Activated T-helper 17 cell treated with anti-CD3 and anti-CD28 coated beads, Interleukin-2, amount 50 U/mL, for 72 hours (primary cell): ENCODE data around the gene RRP8. TPM values are rescaled to one million over a fixed set of nuclear protein-coding genes. Genes with fewer than 3 reads are reported as not detected.

Source experiments
- ATAC-seq: fragments of 150-1000 bp; cut with Tn5 transposase; replicated peaks from 2 replicates; pipeline ENCODE4 v1.10.0; 2021; ENCODE audit warnings: mild to moderate bottlenecking, moderate library complexity
- H3K27ac Mint-ChIP-seq: one replicate; pipeline ENCODE4 v1.8.0; 2022; ENCODE audit warnings: mixed read lengths
- H3K27me3 Mint-ChIP-seq: one replicate; pipeline ENCODE4 v1.8.0; 2022; ENCODE audit warnings: mixed read lengths
- H3K36me3 Mint-ChIP-seq: one replicate; pipeline ENCODE4 v1.8.0; 2022; ENCODE audit warnings: low read depth, mild to moderate bottlenecking, mixed read lengths
- H3K4me1 Mint-ChIP-seq: one replicate; pipeline ENCODE4 v1.8.0; 2022; ENCODE audit warnings: mixed read lengths
- H3K4me3 Mint-ChIP-seq: one replicate; pipeline ENCODE4 v1.8.0; 2022; ENCODE audit warnings: mild to moderate bottlenecking, mixed read lengths
- H3K9me3 Mint-ChIP-seq: one replicate; pipeline ENCODE4 v1.8.0; 2022; ENCODE audit warnings: mixed read lengths
- total RNA-seq, 2 donors: library from RNA; stranded (reverse); gene quantifications; one replicate each; pipeline ENCODE4 v1.2.3, GENCODE V29; 2022

Gene RRP8
- total RNA-seq, 2 donors from 2014 or later: 27.2 to 31.9 TPM

GRCh38 chr11:6545917-6546605 is 57.4 kb downstream of the RRP8 start:
- Mint-ChIP-seq H3K9me3 (no peaks in the 10 kb centered on the region), H3K27ac (no peak overlapping the region), H3K27me3 (no peaks in the 10 kb centered on the region), H3K36me3 (peaks cover 21% of the 10 kb centered on the region), H3K4me1 (peaks cover 12% of the 10 kb centered on the region), H3K4me3 (no peak overlapping the region)
- ATAC-seq: no peak

Other genes with a start within 250 kb of the RRP8 start
- gene SMPD1, start 213.1 kb downstream of the RRP8 start, total RNA-seq: 10 to 100 TPM; 12.9 to 15.2 TPM
- gene APBB1, start 184.5 kb downstream of the RRP8 start, total RNA-seq: 10 to 100 TPM; 46.1 to 62.5 TPM
- 1 to 10 TPM in 1 of 2 donors, under 1 TPM in 1; 0.58 to 1.3 TPM for gene HPX, start 162.6 kb downstream of the RRP8 start, total RNA-seq
- 10 to 100 TPM in 1 of 2 donors, 1 to 10 TPM in 1; 7.0 to 10.7 TPM for gene TRIM3, start 129.7 kb downstream of the RRP8 start, total RNA-seq
- 10 to 100 TPM; 44.0 to 48.8 TPM for gene ARFIP2, start 122.3 kb downstream of the RRP8 start, total RNA-seq
- 10 to 100 TPM; 42.7 to 43.7 TPM for gene TIMM10B, start 122.1 kb downstream of the RRP8 start, total RNA-seq
- 10 to 100 TPM; 25.2 to 39.3 TPM for gene DNHD1, start 106.3 kb downstream of the RRP8 start, total RNA-seq
- gene ILK, start 158 bp upstream of the RRP8 start, total RNA-seq: 100 to 1,000 TPM in 1 of 2 donors, 10 to 100 TPM in 1; 85.0 to 113 TPM
- gene TAF10, start 8.6 kb upstream of the RRP8 start, total RNA-seq: 100 to 1,000 TPM in 1 of 2 donors, 10 to 100 TPM in 1; 82.2 to 106 TPM
- gene TPP1, start 15.8 kb upstream of the RRP8 start, total RNA-seq: 100 to 1,000 TPM in 1 of 2 donors, 10 to 100 TPM in 1; 75.7 to 172 TPM
- 1 to 10 TPM in 1 of 2 donors, under 1 TPM in 1; 0.26 to 1.5 TPM for gene DCHS1, start 52.2 kb upstream of the RRP8 start, total RNA-seq
- gene MRPL17, start 79.7 kb upstream of the RRP8 start, total RNA-seq: 10 to 100 TPM; 65.8 to 74.7 TPM
- gene OR2AG2, start 168.4 kb upstream of the RRP8 start, total RNA-seq: under 1 TPM in 1 of 2 donors, not detected in 1; 0.08 TPM
- not detected for gene OR2AG1, start 179.4 kb upstream of the RRP8 start, total RNA-seq
- under 1 TPM in 1 of 2 donors, not detected in 1; 0.13 TPM for gene OR6A2, start 196.1 kb upstream of the RRP8 start, total RNA-seq
- gene OR10A5, start 242.1 kb upstream of the RRP8 start, total RNA-seq: not detected